Muscle of arm (tissue), 12 donors: Measurements from ENCODE around the gene GRIK4. TPM values are rescaled to one million over a fixed set of nuclear protein-coding genes. Genes with fewer than 3 reads are reported as not detected.

Experiments
- DNase-seq: peaks from one replicate; pipeline ENCODE4 v3.0.0-alpha.2; 2013
- polyA plus RNA-seq, 12 donors: library from polyadenylated mRNA; unstranded; fragments of 120-200 nt; gene quantifications; one replicate each; pipeline ENCODE4 v1.2.1, GENCODE V29; 2013; ENCODE audit not compliant: insufficient read length in 12 of 12

Gene GRIK4
- polyA plus RNA-seq, 12 donors: 0.21 to 2.0 (median 0.42) TPM; not detected in 2

- no peak for DNase-seq
Observed at GRCh38 chr11:120908461-120909181, 397.1 kb downstream of the GRIK4 start.

- DNase-seq: no peak
Observed at GRCh38 chr11:120909676-120910416, 398.3 kb downstream of the GRIK4 start.

GRCh38 chr11:120911943-120912342 lies 400.4 kb downstream of the GRIK4 start:
- no peak for DNase-seq

- DNase-seq: peak; percentile 17
Observed at GRCh38 chr11:120912504-120912903, 401.0 kb downstream of the GRIK4 start.

- DNase-seq: no peak
Observed at GRCh38 chr11:120912915-120913314, 401.4 kb downstream of the GRIK4 start.

- DNase-seq: no peak
Observed at GRCh38 chr11:120914021-120914420, 402.5 kb downstream of the GRIK4 start.

GRCh38 chr11:120914601-120915000 lies 403.1 kb downstream of the GRIK4 start:
- DNase-seq: no peak

DNA sequence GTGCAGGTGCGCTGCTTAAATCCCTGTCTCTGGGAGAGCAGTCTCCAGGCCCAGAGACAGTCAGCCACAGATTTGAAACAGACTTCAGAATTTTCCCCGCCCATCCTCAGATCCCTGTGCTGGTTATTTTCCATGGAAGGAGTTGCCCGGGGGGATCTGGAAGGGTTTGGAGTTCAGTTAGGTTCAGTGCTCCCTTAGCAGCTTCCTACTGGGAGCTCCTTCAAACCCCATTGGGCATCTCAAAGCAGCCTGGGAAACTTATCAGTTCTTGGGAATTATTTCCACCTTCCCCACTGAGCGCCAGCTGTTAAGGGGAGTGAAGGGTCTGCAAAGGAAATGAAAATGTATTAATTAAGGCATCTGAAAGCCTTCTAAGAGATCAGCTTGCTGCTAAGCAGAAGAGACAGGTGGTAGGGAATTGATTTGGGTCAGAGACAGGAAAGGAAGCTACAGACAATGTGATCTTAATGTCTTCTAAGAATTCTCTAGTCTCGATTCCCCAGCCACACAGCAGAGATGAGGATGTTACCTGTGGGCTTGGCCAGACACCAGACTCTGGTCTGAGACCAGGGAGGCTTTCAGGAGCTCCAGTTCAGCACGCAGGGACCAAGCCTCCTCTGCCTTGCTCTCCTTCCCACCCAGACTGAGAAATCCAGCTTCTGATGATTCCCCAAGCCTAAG lies 406.2 kb downstream of the GRIK4 start:
- DNase-seq: no peak

- no peak for DNase-seq
Observed at GRCh38 chr11:120918257-120918656, 406.7 kb downstream of the GRIK4 start.

DNA sequence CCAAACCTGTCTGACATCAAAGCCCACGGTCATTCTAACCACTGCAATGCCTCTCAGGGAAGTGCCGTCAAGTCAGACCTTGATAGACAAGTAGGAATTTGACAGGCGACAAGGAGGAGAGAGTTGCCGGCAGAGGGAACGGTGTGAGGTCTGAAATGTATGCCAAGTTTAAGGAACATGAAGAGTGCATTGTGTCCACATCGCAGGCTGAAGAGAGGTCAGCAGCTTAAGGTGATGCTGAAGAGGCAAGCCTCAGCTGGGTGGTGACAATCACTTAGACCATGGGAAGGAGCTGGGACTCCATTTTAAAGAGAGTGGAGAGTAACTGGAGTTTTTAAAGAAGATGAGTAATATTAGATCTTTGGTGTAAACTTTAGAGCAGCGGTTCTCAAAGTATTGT lies 407.5 kb downstream of the GRIK4 start:
- DNase-seq: no peak

DNA sequence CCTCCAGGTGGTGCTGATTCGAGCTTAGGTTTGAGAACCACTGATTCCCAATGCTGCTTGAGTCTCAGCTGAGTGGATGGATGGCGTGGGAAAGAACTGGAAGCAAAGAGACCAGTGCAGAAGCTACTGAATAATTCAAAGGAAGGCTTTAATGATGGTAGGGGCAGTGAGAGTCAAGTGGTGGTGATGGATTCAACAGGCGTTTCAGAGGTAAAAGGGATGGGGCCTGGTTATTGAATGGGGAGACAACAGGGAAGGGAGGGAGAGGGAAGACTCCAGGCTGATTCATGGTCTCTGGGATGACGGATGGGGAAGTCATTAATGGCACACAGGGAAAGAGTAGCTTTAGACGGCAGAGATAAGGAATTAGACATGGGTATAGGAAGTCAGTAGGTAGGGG lies 408.0 kb downstream of the GRIK4 start:
- DNase-seq: no peak

- no peak for DNase-seq
Observed at GRCh38 chr11:120923866-120924508, 412.4 kb downstream of the GRIK4 start.

DNA sequence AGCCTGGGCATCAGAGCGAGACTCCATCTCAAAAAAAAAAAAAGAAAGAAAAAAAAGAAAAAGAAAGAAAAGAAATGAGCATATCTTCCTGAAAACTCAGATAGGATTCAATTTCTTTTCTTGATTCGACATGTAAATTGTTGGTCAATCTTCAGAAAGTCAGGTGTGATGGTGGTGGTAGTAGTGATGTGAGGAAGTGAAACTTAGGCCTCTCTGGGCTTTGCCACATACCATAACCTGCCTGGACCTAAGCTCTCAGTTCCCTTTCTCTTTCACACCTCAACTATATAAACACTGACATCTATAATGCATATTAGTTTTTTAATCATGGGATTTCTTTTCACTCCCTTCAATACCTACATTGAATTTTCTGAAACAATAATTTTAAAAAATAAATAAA lies 414.4 kb downstream of the GRIK4 start:
- DNase-seq: no peak

- no peak for DNase-seq
Observed at GRCh38 chr11:120928627-120929026, 417.1 kb downstream of the GRIK4 start.

- no peak for DNase-seq
Observed at GRCh38 chr11:120929090-120929489, 417.5 kb downstream of the GRIK4 start.

- DNase-seq: no peak
Observed at GRCh38 chr11:120929664-120930154, 418.2 kb downstream of the GRIK4 start.

GRCh38 chr11:120931057-120931779 lies 419.7 kb downstream of the GRIK4 start:
- no peak for DNase-seq

DNA sequence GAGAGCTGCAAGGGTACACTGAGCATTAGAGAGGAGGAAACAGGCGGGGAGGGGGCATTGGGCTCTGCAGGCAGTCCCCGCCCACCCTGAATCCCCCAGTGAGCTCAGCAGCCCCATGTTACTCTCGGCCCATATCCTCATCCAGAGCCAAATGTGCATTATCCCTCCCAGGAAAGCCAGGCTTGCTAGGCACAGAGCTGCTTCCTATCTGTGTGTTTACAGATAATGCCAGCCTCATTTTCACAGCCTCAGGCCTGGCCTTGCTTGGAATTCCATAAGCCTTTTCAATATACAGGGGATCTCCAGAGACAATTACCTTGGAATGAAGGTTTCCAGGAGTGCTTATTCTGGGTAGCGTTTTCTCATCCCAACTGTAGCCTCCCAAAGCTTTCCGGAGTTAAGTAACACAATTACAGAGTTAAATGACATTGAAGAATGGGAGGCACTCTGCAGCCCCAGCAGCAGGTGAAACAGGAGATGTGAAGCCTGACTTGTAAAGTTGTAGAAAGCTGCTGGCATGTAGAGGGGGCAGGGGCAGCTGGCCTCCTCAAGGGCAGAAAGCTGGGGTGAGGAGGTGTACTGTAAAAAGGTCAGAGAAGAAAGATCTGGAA lies 420.9 kb downstream of the GRIK4 start:
- no peak for DNase-seq

- no peak for DNase-seq
Observed at GRCh38 chr11:120936356-120936755, 424.8 kb downstream of the GRIK4 start.

- DNase-seq: no peak
Observed at GRCh38 chr11:120937501-120937900, 426.0 kb downstream of the GRIK4 start.

GRCh38 chr11:120938260-120938659 lies 426.7 kb downstream of the GRIK4 start:
- no peak for DNase-seq
